HG03378 (cell line): ENCODE results near the gene FAM184A.

ENCODE experiments used
- ATAC-seq: cut with Tn5 transposase; IDR thresholded peaks from one replicate; pipeline ENCODE4 v1.9.1; 2021; ENCODE audit warnings: mild to moderate bottlenecking, moderate library complexity; ENCODE audit not compliant: unreplicated experiment

FAM184A gene

DNA sequence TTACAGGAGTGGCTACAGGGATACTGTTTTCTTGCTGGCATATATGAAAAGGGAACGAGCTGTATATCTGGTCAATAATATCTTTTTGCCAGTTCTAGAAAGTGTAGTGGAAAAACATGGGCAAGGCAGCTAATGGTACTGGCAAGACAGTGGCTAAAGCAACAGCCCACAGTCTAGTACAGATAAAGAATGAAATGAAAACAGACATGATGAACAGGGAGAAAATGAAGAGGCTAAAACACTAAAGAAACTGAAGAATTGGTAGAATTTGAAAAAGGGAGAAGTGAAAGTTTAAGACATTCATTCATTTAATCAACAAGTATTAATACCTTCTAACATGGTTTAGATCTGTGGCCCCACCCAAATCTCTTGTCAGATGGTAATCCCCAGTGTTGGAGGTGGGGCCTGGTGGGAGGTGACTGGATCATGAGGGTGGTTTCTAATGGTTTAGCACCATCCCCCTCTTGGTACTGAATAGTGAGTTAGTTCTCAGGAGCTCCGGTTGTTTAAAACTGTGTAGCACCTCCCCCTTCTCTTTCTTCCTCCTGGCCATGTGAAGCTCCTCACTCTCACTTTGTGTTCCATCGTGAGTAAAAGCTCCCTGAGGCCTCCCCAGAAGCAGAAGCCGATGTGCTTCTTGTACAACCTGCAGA lies 18.1 kb downstream of the FAM184A start:
- ATAC-seq = no peak

DNA sequence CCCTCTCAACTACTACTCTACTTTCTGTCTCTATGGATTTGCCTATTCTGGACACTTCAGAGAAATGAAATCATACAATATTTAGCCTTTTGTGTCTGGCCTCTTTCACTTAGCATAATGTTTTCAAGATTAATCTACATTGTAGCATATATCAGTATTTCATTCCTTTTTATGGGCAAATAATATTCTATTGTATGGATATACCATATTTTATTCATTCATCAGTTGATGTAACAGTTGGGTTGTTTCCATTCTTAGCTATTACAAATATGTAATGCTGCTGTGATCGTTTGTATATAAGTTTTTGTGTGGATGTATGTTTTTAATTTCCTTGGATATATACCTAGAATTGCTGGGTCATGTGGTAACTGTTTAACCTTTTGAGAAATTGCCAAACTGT lies 23.4 kb downstream of the FAM184A start:
- no peak for ATAC-seq

DNA sequence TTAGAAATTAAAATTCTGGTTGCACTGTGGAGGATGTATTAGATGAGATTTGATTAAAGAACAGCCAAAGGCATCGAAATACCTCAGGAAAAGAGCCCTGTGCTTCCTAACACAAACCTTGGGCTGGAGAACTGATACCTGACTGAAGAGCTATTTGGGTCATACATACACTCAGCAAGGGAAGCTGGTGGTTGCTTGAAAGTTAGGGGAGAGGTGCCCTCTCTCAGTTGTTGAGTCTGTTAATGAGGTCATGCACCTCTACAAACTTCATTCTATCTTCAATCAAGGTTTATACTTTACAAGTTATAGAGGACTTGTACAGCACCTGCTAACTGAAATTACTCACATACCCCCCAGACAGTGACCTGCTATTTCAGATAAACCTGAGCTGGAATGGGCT lies 25.5 kb downstream of the FAM184A start:
- ATAC-seq = no peak

DNA sequence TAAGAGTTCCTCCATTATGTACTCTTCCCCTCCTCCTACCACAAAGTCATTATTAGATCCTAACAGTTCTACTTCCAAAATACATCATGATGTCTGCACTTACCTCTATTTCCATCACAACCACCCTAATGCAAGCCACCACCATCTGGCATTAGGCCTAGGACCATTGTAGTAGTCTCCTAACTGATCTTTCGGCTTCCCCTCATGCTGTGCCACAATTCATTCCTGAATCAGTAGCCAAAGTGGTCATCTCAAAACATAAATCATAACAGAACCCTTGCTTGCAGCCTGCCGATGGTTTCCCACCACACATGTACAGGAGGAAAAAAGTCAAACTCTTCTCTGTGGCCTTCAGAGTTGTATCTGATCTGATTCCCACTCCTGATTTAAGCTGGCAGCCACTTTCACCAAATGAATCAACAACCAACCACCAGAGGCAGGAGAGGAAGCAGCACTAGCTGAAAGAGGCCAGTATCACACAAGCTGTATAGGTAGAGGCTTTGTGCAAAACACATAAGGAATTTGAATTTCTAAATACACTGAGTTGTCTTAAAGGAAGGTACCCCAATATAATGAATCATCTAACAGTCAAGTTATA lies 26.1 kb downstream of the FAM184A start:
- ATAC-seq = no peak

- no peak for ATAC-seq
Observed at GRCh38 chr6:119044255-119044654, 34.2 kb downstream of the FAM184A start.

DNA sequence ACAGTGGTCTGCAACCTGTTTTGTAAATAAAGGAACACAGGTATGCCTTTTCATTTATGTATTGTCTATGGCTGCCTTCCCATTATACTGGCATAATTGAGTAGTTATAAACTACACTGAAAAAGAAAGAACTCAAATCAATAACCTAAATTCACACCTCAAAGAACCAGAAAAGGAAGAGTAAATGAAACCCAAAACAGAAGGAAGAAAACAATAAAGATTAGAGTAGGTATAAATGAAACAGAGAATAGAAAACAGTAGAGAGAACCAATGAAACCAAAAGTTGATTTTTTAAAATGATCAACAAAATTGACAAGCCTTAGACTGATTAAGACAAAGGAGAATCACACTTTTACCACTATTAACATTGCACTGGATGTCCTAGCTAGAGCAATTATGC lies 34.7 kb downstream of the FAM184A start:
- no peak for ATAC-seq

DNA sequence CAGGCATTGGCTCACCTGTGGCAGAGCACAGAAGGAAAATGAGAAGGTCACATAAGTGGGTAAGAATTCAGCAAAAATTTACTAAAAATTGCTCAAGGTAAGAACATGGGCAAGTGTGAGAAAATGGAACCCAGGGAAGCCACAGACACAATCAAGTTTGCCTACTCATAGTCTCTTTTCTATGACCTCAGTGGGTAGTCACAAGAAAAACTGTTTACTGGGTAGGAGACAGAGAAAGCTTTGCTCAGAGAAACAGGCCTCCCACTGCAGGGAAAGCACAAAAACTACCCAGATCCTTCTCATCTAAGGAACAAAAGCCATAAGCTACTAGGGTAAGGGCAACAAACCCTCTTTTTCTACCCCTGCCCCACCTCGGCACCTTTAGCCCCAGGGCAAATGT lies 35.2 kb downstream of the FAM184A start:
- ATAC-seq = no peak

DNA sequence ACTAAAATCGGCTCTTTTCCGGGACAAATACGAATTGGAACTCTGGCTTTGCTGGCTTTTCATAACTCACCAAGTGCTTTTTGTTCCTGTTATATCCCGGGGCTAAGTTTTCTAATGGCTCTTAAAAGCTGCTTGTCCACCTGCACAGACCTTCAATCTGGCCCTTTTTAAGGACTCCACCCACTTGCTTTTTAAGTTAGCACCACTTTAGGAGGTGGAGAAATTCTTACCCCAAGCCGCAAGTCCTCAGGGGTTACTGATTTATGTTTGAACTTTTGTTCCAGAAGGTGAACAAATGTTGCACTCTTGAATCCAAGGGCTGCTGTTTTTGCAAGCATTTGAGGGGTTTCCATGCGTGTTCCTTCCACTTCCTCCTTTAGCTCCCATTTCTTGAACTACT lies 37.8 kb downstream of the FAM184A start:
- no peak for ATAC-seq

- ATAC-seq = no peak
Observed at GRCh38 chr6:119040229-119040628, 38.2 kb downstream of the FAM184A start.

GRCh38 chr6:119037941-119038623 lies 40.4 kb downstream of the FAM184A start:
- ATAC-seq = no peak

DNA sequence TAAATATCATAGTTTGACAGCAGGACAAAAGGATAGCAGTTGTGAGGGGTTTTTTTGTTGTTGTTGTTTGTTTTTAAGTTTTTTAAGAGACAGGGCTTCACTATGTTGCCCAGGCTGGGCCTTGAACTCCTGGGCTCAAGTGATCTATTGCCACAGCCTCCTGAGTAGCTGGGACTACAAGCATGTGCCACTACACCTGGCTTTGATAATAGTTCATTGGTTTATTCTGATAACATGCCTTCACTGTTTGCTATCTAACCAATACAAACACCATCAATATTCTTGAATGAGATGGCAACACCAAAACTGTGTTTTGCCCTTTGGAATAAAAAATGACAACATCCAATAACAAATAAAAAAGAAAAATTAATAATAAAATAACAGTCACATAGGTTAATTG lies 41.2 kb downstream of the FAM184A start:
- no peak for ATAC-seq

GRCh38 chr6:119036081-119036480 lies 42.4 kb downstream of the FAM184A start:
- ATAC-seq = no peak

DNA sequence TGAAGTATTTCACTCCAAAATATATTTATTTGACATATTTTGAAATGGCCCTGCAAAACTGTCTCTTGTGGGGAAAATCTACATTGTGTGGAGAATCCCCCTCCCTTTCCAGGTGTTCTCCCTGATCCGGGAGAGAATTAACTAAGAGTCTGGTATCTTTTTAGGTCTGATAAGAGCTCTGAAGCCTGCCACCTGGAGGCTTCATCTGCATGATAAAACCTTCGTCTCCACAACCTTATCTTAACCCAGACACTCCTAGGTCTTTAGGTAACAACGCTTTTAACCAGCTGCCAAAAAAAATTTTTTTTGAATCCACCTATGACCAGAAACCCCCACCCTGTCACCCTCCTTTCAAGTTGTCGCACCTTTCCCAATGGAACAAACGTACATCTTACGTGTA lies 43.0 kb downstream of the FAM184A start:
- no peak for ATAC-seq

DNA sequence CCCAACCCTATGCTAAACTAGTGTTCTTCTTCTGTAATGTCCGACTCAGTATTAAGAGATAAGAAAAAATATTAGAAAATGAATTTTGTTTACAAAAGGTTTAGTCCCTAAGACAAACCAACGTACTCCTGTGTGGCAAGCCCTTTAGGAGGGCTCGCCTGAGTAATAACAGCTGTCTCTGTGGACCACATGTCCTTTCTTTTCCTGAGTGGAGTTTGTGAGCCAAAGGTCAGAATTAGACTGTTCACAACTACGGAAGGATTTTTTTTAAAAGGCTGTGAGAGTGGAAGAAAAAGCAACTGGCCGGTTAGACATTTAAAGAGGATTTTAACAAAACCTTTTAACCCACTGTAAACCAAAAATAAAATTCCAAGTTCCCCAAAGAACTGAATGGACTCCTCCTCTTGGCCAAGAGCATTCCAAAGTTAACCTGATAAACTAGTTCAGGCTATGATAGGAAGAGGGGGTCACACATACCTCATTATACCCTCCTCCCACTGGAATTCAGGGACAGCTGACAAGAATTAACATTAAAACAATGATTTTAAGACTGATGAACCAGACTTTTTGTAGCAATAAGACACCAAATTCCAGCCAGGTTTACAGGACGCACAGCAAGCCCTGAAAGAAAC lies 43.5 kb downstream of the FAM184A start:
- ATAC-seq = no peak

GRCh38 chr6:119032428-119032827 lies 46.0 kb downstream of the FAM184A start:
- no peak for ATAC-seq

GRCh38 chr6:119030759-119031158 lies 47.7 kb downstream of the FAM184A start:
- no peak for ATAC-seq

DNA sequence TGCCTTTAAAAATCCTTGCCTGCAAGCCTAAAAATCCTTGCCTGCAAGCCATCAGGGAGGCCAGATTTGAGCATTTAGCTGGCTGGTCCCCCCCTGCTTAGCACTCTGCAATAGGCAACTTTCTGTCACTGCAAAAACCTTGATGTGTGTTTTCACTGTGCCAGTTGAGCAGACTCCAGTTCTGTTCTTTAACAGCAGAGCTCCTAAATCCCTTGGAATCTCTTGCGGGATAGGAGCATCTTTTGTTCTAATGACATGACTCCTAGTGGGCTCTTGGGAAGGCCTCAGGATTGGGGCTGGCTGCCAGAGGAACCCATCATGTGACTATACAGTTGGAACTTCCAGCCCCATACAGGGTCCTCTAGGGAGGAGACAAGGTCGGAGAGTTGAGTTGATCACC lies 50.4 kb downstream of the FAM184A start:
- no peak for ATAC-seq

DNA sequence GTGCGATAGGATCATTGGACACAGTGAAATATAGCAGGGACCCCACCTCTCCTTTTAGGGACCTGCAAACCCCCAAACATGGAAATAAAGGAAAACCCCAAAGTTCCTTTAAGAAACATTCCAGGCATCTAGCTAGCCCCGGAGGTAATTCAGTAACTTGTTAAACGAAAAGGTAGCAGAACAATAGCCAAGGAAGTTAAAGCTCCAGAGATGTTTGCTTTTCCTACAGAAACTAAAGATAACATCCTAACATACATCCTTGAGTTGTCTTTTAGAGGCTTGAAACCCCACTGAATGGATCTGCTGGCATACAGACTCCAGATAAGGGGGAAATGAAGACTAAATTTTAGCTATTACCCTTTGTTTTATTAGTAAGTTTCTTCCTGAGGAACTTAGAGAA lies 51.0 kb downstream of the FAM184A start:
- no peak for ATAC-seq

GRCh38 chr6:119026822-119027221 lies 51.6 kb downstream of the FAM184A start:
- no peak for ATAC-seq

DNA sequence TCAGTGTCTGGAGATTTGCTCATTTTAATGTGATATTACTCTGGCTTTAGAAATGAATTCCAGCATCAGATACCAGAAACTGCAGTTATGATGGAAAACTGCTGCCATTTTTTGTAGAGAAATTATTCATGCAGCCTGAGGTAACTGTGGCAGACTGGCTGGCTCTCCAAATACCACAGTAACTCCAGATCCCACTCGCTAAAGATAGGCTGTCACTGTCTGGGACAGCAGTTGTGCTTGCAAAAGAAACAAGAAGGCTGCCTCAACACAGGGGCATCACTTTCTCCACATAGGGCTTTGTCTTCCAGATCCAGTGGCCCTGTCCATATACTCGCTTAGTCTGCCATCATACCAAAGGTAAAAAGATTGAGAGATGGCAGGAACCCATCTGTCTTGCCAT lies 52.7 kb downstream of the FAM184A start:
- ATAC-seq = no peak

DNA sequence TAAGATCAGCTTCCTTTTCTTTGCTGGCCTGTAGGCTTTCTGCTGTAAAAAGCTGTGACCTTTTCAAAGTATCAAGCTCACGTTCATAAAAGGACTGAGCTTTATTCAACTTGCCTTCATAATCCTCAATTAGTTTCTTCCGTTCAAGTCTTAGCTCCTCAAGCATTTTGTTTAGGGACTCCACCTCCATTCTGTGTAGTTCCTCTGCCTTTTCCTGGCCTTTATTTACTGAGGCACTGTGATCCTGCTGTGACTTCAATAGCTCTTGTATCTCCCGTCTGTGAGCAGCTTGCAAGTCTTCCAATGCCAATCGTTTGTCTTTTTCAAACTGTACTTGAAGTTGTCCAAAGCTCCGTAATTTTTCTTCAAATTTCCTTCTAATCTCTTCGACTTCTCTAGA lies 54.4 kb downstream of the FAM184A start:
- no peak for ATAC-seq

DNA sequence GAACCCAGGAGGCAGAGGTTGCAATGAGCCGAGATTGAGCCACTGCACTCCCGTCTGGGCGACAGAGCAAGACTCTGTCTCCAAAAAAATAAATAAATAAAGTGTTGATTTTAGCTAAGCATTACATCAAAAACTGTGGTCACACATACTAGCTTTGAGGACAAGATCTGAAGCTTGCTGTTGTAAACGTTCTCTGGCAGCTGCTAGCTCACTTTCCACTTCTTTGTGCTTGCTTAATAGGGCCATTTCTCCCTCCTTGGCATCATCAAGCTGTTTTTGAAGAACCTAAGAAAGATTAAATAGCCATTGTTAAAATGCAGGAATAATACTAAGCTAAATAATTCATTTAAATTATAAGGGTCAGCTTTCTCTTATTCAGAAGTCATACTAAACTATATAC lies 55.7 kb downstream of the FAM184A start:
- ATAC-seq = no peak
